ENCODE results near the gene TEAD1. TPM values are rescaled to one million over a fixed set of nuclear protein-coding genes. Genes with fewer than 3 reads are reported as not detected.

Gene TEAD1
- total and polyA plus RNA-seq, 8 donors = 5.9 to 35.1 (median 22.0) TPM

DNA sequence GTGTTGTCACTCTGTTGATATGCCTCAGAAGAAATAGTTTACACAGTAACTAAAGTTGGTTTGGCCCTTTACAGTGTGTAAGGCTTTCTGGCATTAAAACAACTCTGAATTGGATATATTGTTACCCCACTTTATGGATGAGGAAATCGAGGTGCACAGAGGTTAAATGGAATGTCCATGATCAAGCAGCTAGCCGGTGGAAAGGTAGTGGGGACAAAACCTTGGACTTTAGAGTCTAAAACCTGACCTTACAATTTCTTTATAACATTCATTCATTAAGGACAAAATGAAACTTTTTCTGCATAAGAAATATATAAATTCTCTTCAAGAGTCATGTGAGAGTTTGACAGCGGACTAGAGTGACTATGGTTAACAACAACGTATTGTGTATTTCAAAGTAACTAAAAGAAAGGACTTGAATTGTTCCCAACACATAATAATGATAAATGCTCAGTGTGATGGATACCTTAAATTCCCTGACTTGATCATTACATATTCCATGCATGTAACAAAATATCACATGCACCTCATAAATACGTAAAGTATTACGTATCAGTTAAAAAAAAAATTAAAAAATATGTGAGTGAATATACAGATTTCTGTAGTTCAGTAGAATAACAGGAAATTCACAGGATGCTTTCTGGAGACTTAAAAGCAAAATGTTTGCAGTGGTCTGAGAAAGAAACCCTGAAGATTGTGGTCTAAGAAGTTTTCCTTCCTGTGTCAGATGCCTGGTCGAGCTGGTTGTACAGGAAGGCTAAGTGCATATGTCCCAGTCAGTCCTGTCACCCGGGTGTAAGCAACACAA, 51.0 kb downstream of the TEAD1 start:
- Histone ChIP-seq H3K4me1 (peaks cover 5 to 21% (median 6%) of the 10 kb centered on the region in 3 donors), H3K4me3 (no peak overlapping the region), H3K27ac (peak overlapping the region; percentile 4 to 70 (median 48)), H3K27me3 (no peaks in the 10 kb centered on the region), H3K9me3 (no peaks in the 10 kb centered on the region), H3K36me3 (no peaks in the 10 kb centered on the region)
- 76% methylated on average over 8 of the region's 8 CpGs for WGBS, 2 donors
- no peak for DNase-seq
- no peak for ATAC-seq
- intact Hi-C loops (cut with DNase I) = no loop called here
- FAIRE-seq = no peak
- TF ChIP-seq, protein P1, sequence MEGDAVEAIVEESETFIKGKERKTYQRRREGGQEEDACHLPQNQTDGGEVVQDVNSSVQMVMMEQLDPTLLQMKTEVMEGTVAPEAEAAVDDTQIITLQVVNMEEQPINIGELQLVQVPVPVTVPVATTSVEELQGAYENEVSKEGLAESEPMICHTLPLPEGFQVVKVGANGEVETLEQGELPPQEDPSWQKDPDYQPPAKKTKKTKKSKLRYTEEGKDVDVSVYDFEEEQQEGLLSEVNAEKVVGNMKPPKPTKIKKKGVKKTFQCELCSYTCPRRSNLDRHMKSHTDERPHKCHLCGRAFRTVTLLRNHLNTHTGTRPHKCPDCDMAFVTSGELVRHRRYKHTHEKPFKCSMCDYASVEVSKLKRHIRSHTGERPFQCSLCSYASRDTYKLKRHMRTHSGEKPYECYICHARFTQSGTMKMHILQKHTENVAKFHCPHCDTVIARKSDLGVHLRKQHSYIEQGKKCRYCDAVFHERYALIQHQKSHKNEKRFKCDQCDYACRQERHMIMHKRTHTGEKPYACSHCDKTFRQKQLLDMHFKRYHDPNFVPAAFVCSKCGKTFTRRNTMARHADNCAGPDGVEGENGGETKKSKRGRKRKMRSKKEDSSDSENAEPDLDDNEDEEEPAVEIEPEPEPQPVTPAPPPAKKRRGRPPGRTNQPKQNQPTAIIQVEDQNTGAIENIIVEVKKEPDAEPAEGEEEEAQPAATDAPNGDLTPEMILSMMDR (IDR thresholded peaks at IDR 0.05) = no peak

DNA sequence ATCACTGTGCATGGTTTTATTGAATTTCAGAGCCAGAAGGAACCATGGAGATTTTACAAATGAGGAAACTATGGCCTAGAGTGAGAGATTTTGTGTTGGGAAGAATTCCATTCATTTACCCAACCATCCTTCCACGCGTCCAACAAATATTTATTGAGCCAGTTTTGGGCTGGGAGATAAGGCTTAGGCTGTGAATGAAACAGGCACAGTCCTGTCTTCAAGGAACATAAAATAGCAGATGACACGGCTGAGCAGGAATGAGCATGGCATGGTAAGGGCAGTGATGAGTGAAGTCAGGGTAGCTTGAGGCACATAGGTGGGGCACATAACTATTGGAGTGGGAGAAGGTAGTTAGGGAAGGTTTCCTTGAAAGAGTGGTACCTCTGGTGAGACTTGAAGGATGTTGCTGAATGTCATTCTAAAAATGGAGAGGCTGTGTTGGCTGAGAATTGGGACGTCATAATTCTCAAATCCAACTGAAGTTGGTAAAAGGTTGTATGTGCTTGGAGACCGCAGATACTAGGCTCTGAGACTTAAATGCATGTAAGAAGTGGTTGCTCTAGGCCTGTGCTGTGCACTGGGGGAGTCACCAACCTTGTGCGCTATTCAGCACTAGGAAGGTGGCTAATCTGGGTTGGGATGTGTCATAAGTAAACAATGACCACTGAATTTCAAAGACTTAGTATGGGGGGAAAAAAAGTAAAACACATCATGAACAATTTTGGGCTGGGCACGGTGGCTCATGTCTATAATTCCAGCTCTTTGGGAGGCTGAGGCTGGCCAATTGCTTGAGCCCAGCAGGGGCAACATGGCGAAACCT, 51.9 kb downstream of the TEAD1 start:
- TF ChIP-seq, protein P1 (IDR thresholded peaks at IDR 0.05) = no peak
- Histone ChIP-seq H3K4me3 (no peak overlapping the region), H3K36me3 (no peaks in the 10 kb centered on the region), H3K27ac (peak overlapping the region in 1 of 4 donors; percentile 70), H3K4me1 (peaks cover 5 to 21% (median 6%) of the 10 kb centered on the region in 3 donors), H3K9me3 (no peaks in the 10 kb centered on the region), H3K27me3 (no peaks in the 10 kb centered on the region)
- 81% methylated on average over 8 of the region's 8 CpGs for WGBS, 2 donors
- FAIRE-seq (no peak), DNase-seq (no peak), ATAC-seq (no peak)
- intact Hi-C loops (cut with DNase I) = no loop called here

DNA sequence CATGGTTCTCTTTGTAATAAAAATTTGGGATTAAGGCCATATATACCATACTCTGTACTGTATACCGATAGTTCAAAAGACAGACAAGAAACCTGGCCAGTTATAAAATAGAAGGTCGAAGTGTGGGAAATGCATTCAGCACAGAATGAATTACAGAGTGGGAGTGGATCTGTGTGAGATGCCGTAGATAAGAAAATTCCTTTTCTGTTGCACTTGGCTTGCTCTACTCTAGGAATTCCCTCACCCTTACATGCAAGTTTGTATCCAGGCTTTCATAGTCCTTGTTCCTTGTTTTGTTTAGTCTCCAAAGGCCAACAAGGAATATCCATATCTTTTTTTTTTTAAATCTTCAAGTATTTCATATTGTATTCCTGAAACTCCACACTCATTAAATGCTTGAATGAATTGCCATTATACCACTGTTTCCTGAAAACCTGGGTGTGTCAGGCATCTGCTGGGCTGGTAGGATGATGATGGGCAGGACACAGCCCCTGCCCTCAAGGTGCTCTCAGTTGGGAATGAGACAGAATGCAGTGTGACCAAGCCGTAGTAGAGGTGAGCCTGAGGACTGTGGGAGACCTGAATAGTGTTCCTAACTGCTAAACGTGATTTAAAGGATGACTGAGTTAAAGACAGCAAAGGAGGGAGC, 53.5 kb downstream of the TEAD1 start:
- Histone ChIP-seq H3K36me3 (no peaks in the 10 kb centered on the region), H3K4me3 (no peak overlapping the region), H3K9me3 (no peaks in the 10 kb centered on the region), H3K27me3 (no peaks in the 10 kb centered on the region), H3K27ac (no peak overlapping the region), H3K4me1 (peaks cover 5 to 19% (median 6%) of the 10 kb centered on the region in 3 donors)
- TF ChIP-seq, protein P1 (IDR thresholded peaks at IDR 0.05) = no peak
- DNase-seq (no peak), FAIRE-seq (no peak), ATAC-seq (peak in 2 of 4 donors; percentile 42 to 46)
- intact Hi-C loops (cut with DNase I) = no loop called here
- WGBS, 2 donors = 59 to 69% methylated on average over 5 of the region's 5 CpGs

DNA sequence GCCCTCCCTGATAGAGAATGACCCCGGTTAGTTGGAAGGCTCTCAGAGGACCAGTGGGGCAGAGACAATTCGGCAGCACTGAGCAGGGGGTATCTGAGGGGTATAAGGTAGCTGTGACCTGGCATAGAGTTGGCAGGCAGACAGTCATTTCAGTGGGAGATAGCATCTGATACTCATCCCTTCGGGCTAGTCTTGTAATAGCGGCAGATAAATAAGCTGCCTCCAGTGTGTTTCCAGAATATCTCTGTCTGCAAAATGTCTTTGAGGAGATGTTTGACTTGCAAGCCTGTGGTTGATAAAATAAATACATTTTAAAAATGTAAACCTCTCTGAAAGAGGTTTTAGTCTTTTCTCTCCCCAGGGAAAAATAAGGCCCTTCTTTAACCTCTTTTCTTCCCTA, 54.2 kb downstream of the TEAD1 start:
- ATAC-seq = no peak
- H3K4me1 ChIP-seq = peaks cover 5 to 13% (median 6%) of the 10 kb centered on the region in 3 donors
- no peak for DNase-seq
- H3K9me3 ChIP-seq = no peaks in the 10 kb centered on the region
- H3K27ac ChIP-seq = no peak overlapping the region
- WGBS, 2 donors = 68 to 78% methylated on average over 4 of the region's 4 CpGs
- intact Hi-C loops (cut with DNase I) = no loop called here
- no peaks in the 10 kb centered on the region for H3K36me3 ChIP-seq
- FAIRE-seq = no peak
- H3K27me3 ChIP-seq = no peaks in the 10 kb centered on the region
- TF ChIP-seq, protein P1 (IDR thresholded peaks at IDR 0.05) = no peak
- no peak overlapping the region for H3K4me3 ChIP-seq
